ENCODE measurements around the gene MTG1.

GRCh38 chr10:133442191-133442966 is 48.4 kb downstream of the MTG1 start:
- TF ChIP-seq POLR2A (IDR thresholded peaks at IDR 0.05; ENCODE audit: low read length) (no peak), GATA1 (IDR thresholded peaks at IDR 0.05; ENCODE audit: low read depth, low read length) (no peak)

Measured in erythroblast (primary cell).